ENCODE data around the gene XPA.

Gene XPA

DNA sequence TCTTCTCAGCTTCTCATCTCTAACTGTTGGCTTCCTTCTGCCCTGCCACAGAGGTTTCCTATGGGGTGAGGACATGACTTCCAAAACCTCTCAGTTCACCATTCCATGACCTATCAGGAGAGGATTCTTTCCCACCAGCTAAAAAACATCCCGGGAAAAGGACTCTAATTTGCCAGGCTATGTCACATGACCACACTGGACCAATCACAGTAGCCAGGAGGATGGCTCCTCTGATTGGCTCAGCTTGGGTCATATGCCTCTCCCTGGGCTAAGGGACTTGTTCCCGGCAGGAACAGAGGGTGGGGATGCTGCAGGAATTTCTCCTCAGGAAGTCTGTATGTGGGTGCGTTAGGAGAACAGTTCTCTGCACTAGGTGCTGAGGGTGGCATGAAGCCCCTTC, 40.3 kb upstream of the XPA start:
- no peak for DNase-seq (ENCODE audit: low read depth)
- H3K4me3 ChIP-seq (replicated peaks; ENCODE audit: low read depth, low read length) = no peak overlapping the region
- TF ChIP-seq, protein P1, sequence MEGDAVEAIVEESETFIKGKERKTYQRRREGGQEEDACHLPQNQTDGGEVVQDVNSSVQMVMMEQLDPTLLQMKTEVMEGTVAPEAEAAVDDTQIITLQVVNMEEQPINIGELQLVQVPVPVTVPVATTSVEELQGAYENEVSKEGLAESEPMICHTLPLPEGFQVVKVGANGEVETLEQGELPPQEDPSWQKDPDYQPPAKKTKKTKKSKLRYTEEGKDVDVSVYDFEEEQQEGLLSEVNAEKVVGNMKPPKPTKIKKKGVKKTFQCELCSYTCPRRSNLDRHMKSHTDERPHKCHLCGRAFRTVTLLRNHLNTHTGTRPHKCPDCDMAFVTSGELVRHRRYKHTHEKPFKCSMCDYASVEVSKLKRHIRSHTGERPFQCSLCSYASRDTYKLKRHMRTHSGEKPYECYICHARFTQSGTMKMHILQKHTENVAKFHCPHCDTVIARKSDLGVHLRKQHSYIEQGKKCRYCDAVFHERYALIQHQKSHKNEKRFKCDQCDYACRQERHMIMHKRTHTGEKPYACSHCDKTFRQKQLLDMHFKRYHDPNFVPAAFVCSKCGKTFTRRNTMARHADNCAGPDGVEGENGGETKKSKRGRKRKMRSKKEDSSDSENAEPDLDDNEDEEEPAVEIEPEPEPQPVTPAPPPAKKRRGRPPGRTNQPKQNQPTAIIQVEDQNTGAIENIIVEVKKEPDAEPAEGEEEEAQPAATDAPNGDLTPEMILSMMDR (IDR thresholded peaks at IDR 0.05; ENCODE audit: low read length, missing control alignments) = no peak

DNA sequence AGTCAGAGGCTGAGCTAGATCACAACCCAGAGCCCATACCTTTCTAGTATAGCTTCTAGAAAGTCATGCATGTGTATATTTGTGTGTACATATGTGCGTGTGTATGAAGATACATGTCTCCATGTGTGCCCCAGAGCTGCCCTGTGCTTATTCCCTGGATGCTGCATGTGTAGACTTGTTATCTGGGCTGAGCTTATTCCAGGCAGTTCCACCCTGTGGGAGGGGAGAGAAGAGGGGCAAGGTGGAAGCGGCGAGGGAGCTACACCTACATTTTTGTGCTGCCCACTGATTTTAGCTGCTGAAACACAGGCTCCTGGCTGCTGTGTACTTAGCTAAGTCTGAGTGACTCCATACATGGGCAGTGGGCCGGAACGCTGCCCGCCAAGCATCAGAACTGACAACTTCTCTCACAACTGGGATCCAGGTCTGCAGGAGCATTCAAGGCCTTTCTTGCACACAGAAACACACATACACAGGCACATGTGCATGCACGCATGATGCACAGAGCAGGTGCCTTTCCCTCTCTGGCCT, 38.0 kb upstream of the XPA start:
- no peak overlapping the region for H3K4me3 ChIP-seq (replicated peaks; ENCODE audit: low read depth, low read length)
- TF ChIP-seq, protein P1 (IDR thresholded peaks at IDR 0.05; ENCODE audit: low read length, missing control alignments) = no peak
- DNase-seq (ENCODE audit: low read depth) = no peak

DNA sequence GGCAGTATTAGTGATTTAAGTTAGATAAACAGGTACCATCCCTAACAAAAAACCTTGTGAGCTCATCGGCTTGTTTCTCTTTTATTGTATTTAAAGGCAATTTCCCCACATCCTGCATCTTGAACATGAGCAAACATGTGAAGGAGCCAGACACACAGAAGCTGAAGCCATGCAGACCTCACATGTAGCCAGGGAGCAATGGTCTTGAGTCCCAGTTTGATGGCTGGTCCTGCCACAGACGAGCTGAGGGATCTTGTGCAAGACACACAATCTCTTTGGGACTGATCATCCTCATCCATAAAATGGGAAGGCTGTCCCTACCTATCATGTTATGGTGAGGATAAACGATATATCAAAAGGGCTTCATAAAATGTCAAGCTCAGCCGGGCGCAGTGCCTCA, 29.6 kb upstream of the XPA start:
- TF ChIP-seq, protein P1 (IDR thresholded peaks at IDR 0.05; ENCODE audit: low read length, missing control alignments) = no peak
- DNase-seq (ENCODE audit: low read depth) = no peak
- H3K4me3 ChIP-seq (replicated peaks; ENCODE audit: low read depth, low read length) = no peak overlapping the region

DNA sequence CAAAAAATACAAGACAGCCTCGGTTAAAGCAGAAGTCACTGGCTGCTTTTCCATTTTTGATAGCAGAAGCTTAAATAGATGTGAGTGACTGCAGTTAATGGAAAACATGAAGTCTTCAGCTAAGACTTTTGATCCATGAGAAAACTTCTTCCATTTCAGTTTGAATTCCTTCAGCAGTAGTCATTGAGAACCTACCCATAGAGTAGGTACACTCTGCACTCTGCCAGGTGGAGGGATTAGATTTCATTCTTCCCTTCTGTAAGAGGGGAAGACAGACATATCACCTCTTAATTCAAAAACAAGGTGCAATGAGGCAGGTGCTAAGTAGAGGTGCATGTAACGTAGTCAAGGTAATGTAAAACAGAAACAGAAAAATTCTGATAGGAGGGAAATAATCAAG, 26.7 kb upstream of the XPA start:
- TF ChIP-seq, protein P1 (IDR thresholded peaks at IDR 0.05; ENCODE audit: low read length, missing control alignments) = no peak
- no peak for DNase-seq (ENCODE audit: low read depth)
- no peak overlapping the region for H3K4me3 ChIP-seq (replicated peaks; ENCODE audit: low read depth, low read length)

DNA sequence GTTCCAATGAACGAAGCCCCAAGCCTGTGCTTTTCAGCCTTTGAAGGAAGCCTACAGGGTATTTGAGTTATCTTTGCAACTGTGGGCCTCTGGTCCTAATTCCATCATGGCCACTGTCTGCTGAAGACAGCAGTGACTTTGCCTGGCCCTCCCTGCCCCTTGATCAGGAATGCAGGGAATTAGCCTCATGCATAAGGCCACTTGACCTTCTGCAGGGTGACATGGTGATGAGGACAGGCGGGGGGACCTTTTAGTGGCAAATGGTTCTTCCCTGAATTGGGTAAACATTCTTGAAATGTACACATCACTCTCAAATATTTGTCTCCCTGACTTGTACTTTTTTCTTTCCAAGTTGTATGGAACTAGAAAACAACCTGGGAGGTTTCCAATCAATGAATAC, 25.2 kb upstream of the XPA start:
- DNase-seq (ENCODE audit: low read depth) = no peak
- TF ChIP-seq, protein P1 (IDR thresholded peaks at IDR 0.05; ENCODE audit: low read length, missing control alignments) = no peak
- H3K4me3 ChIP-seq (replicated peaks; ENCODE audit: low read depth, low read length) = no peak overlapping the region

DNA sequence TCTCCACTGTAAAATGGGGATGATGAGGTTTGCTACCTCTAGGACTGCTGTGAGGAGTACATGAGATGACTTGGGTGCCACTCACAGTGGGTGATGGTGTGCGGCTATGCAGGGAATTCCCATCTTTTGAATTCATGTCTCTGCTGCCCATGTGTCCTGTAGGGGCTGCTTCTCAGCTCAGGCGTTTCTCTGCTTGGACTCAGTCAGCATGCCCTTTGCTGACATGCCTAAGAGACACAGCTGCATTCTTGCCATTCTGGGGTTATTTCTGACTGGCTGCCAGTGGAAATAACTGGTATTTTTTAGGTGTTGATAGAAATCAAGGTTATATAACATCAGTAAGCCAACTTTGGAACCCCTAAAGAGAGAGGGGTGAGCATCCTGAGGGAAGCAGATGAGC, 24.3 kb upstream of the XPA start:
- TF ChIP-seq, protein P1 (IDR thresholded peaks at IDR 0.05; ENCODE audit: low read length, missing control alignments) = no peak
- DNase-seq (ENCODE audit: low read depth) = no peak
- H3K4me3 ChIP-seq (replicated peaks; ENCODE audit: low read depth, low read length) = no peak overlapping the region

DNA sequence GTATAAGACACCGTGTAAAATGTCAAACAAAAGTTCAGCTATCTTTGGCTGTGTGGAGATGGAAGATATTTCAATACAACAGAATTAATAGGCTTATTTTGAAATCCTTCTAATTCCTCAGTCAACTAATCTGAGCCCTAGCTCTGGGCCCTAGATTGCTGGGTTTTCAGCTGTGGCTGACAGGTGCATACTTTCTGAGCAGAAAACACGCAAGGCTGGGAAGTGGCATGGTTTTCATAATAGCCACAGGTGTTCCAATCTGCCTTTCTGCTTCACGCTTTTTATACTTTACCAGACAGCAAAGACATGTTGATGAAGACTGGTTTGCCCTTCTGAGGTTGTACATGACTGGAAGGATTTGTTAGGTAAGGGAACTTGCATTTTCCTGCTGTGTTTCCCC, 20.7 kb upstream of the XPA start:
- DNase-seq (ENCODE audit: low read depth) = no peak
- H3K4me3 ChIP-seq (replicated peaks; ENCODE audit: low read depth, low read length) = no peak overlapping the region
- TF ChIP-seq, protein P1 (IDR thresholded peaks at IDR 0.05; ENCODE audit: low read length, missing control alignments) = no peak
